Thoracic aorta (tissue), 2 donors: ENCODE results near the gene ARR3. TPM values are rescaled to one million over a fixed set of nuclear protein-coding genes. Genes with fewer than 3 reads are reported as not detected.
"Not testable (repeated sequence)": the region's sequence is repeated elsewhere in the genome, so short reads cannot be mapped to it uniquely, and the experiment has no call there.

Experiments used
- ATAC-seq: fragments of 150-250 bp; one replicate; pipeline ENCODE4 v1.8.0; 2017; ENCODE audit warnings: low read depth; ENCODE audit not compliant: insufficient number of reproducible peaks, low FRiP score
- DNase-seq: peaks from one replicate; pipeline ENCODE4 v3.0.0-alpha.2; 2020; ENCODE audit warnings: low spot score
- H3K27ac ChIP-seq, 2 donors: fragments of 200-600 bp; sonication (generic); 1 replicate in 1 of 2; 2 replicates in 1 of 2; pipeline ENCODE4 v1.5.1; 2016; ENCODE audit warnings: mild to moderate bottlenecking in 2 of 2, moderate library complexity in 2 of 2
- H3K27me3 ChIP-seq: fragments of 200-600 bp; sonication (generic); replicated peaks from 2 replicates; pipeline ENCODE4 v1.6.0; 2016; ENCODE audit warnings: mild to moderate bottlenecking; ENCODE audit not compliant: insufficient read depth
- H3K36me3 ChIP-seq: fragments of 200-600 bp; sonication (generic); one replicate; pipeline ENCODE4 v1.5.1; 2016
- H3K4me1 ChIP-seq, 2 donors: fragments of 200-600 bp; sonication (generic); 1 replicate in 1 of 2; 2 replicates in 1 of 2; pipeline versions ENCODE4 v1.5.1 to v1.6.0; 2016; ENCODE audit warnings: low read depth in 2 of 2, mild to moderate bottlenecking in 1 of 2; ENCODE audit not compliant: control insufficient read depth in 1 of 2
- H3K4me3 ChIP-seq: fragments of 200-600 bp; sonication (generic); 2 replicates; pipeline ENCODE4 v1.5.1; 2016; ENCODE audit warnings: mild to moderate bottlenecking
- H3K9me3 ChIP-seq: fragments of 200-600 bp; sonication (generic); 2 replicates; pipeline ENCODE4 v1.5.1; 2016
- total RNA-seq, 2 donors: library from RNA; depleted of rRNA; stranded (reverse); fragments of >200 nt; gene quantifications; one replicate each; pipeline versions ENCODE4 v1.1.0 to v1.2.3, GENCODE V29; 2016
- TF ChIP-seq, protein P1 (sequence below): fragments of 200-600 bp; sonication (generic); IDR thresholded peaks from one replicate; pipeline ENCODE4 v1.5.1; 2019; ENCODE audit warnings: antibody characterized with exemption

ARR3 gene
- total RNA-seq, 2 donors from 2014 or later, result not detected

DNA sequence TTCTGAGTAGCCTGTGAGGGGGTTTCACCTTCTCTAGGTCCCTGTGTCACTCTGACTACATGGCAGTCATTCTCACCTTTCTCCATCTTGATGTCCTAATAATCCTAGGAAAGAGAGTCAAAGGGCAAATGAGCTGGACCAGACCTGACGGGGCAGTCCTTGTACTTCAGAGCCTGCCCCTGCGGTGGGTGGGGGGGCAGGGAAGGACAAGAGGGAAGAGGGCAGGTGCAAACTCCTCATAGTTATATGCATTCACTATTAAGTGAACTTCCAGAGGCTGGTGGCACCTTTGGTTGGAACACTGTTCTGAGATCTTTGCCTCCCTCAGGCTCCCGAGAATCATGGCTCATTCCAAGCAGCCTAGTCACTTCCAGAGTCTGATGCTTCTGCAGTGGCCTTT, 33.8 kb upstream of the ARR3 start, which contains the start of gene AWAT1:
AWAT1 (plus strand) TSS at position 301 of the 400 bp plus-strand sequence; CDS start at position 342, 41 bp downstream.
- no peaks in the 10 kb centered on the region for H3K4me1 ChIP-seq
- no peaks in the 10 kb centered on the region for H3K27me3 ChIP-seq
- TF ChIP-seq, protein P1, sequence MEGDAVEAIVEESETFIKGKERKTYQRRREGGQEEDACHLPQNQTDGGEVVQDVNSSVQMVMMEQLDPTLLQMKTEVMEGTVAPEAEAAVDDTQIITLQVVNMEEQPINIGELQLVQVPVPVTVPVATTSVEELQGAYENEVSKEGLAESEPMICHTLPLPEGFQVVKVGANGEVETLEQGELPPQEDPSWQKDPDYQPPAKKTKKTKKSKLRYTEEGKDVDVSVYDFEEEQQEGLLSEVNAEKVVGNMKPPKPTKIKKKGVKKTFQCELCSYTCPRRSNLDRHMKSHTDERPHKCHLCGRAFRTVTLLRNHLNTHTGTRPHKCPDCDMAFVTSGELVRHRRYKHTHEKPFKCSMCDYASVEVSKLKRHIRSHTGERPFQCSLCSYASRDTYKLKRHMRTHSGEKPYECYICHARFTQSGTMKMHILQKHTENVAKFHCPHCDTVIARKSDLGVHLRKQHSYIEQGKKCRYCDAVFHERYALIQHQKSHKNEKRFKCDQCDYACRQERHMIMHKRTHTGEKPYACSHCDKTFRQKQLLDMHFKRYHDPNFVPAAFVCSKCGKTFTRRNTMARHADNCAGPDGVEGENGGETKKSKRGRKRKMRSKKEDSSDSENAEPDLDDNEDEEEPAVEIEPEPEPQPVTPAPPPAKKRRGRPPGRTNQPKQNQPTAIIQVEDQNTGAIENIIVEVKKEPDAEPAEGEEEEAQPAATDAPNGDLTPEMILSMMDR, result no peak
- ATAC-seq, result no peak
- no peak within 1 kb of the TSS for H3K27ac ChIP-seq
- H3K36me3 ChIP-seq, result no peaks in the 10 kb centered on the region
- no peak within 1 kb of the TSS for H3K4me3 ChIP-seq
- no peak for DNase-seq
- no peaks in the 10 kb centered on the region for H3K9me3 ChIP-seq

DNA sequence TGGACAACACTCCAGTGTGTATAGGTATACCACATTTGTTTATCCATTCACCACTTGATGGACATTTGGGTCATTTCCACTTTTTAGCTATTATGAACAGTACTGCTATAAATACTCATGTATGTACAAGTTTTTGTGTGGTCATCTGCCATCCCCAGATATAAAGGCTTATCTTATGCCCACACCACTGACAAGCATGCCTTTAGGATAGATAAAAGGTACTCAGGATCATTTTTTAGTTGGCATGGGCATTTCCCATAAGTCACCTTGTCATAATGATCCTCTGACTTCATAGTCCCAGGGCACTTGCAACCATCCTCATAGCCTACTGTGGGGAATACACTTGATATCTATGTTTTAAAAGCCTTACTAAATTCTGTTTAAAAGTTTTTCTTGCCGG, 27.4 kb upstream of the ARR3 start:
- no peak for ATAC-seq
- no peaks in the 10 kb centered on the region for H3K27me3 ChIP-seq

DNA sequence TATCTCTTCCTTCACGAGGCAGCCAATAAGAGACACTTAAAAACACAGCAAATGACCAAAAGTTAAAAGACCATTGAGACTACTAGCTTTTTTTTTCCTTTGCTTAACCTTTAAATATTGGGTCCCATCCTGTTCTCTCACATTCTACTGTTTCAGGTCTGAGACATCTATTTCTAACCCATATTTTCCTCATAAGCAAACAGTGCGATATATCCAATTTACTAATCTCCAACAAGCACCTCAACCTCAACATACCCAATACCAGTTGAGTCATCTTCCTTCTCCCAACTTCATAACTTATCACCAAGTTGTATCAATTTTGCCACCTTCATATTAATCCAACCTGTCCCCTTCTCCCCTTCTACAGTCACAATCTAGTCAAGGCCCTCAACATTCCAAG, 26.6 kb upstream of the ARR3 start:
- no peaks in the 10 kb centered on the region for H3K27me3 ChIP-seq
- H3K27ac ChIP-seq, result no peak overlapping the region
- no peaks in the 10 kb centered on the region for H3K36me3 ChIP-seq
- no peak overlapping the region for H3K4me3 ChIP-seq
- no peaks in the 10 kb centered on the region for H3K9me3 ChIP-seq
- H3K4me1 ChIP-seq, result no peaks in the 10 kb centered on the region
- TF ChIP-seq, protein P1, result no peak
- ATAC-seq (no peak), DNase-seq (no peak)

More for the DNA sequence above, 27.4 kb upstream of the ARR3 start:
- Histone ChIP-seq H3K36me3 (no peaks in the 10 kb centered on the region), H3K27ac (no peak overlapping the region), H3K9me3 (no peaks in the 10 kb centered on the region), H3K4me3 (no peak overlapping the region), H3K4me1 (no peaks in the 10 kb centered on the region)
- no peak for DNase-seq
- TF ChIP-seq, protein P1, result no peak

DNA sequence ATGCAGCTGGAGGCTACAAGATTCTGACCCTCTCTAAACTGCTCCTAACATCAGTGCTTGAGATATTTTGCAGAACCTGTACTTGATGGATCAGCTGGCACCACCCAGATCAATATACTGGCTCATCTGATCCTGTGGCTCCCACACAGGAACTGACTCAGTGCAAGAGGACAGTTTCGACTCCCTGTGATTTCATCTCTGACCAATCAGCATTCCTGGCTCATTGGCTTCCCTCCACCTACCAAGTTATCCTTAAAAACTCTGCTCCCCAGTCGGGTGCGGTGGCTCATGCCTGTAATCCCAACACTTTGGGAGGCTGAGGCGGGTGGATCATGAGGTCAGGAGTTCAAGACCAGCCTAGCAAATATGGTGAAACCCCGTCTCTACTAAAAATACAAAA, 24.5 kb upstream of the ARR3 start:
- DNase-seq, H3K27me3 ChIP-seq: not testable (repeated sequence)

DNA sequence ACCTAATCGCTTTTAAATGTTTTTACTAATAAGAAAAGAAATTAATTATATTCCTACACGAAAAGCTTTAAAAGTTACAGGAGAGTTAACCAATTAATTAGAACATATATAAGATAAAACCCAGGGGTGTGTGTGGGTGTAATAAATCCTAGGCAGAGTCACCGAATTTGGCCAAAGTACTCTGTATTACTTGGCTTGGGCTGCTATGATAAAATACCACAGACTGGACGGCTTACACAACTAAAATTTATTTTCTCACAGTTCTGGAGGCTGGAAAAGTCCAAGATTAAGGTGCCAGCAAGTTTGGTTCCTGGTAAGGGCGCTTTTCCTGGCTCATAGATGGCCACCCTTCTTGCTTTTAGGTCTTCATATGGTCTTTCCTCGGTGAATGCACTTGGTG, 23.3 kb upstream of the ARR3 start:
- no peak overlapping the region for H3K27ac ChIP-seq
- ATAC-seq, result no peak
- TF ChIP-seq, protein P1, result no peak

More for the DNA sequence above, 24.5 kb upstream of the ARR3 start:
- not testable (repeated sequence) for H3K27ac ChIP-seq, H3K9me3 ChIP-seq, H3K36me3 ChIP-seq, H3K4me3 ChIP-seq, H3K4me1 ChIP-seq, ATAC-seq

DNA sequence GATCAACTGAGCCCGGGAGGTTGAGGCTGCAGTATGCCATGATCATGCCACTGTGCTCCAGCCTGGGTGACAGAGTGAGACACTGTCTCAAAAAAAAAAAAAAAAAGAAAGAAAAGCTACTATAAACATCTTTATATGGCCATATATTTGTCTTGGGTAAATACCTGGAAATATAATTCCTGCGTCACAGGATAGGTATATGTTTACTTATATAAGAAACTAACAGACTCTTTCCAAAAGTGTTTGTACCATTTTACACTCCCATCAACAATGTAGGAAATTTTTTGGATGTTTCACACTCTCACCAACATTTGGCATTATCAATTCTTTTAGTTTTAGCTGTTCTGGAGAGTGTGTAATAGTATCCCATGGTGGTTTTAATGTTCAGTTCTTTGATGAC, 20.9 kb upstream of the ARR3 start:
- Histone ChIP-seq H3K9me3 (no peaks in the 10 kb centered on the region), H3K36me3 (no peaks in the 10 kb centered on the region), H3K4me3 (no peak overlapping the region), H3K27ac (no peak overlapping the region), H3K4me1 (no peaks in the 10 kb centered on the region), H3K27me3 (no peaks in the 10 kb centered on the region)
- TF ChIP-seq, protein P1, result no peak
- ATAC-seq (no peak), DNase-seq (no peak)

More for the DNA sequence above, 23.3 kb upstream of the ARR3 start:
- no peaks in the 10 kb centered on the region for H3K27me3 ChIP-seq
- no peaks in the 10 kb centered on the region for H3K4me1 ChIP-seq
- no peak overlapping the region for H3K4me3 ChIP-seq
- H3K9me3 ChIP-seq, result no peaks in the 10 kb centered on the region
- no peaks in the 10 kb centered on the region for H3K36me3 ChIP-seq
- no peak for DNase-seq
